Stimulated activated naive CD8-positive, alpha-beta T cell treated with anti-CD3 and anti-CD28 coated beads, Interleukin-15, Interleukin-2, amounts not matched to agents 100 U/mL and 50 U/mL, for 24 hours (primary cell): ENCODE measurements around the gene HNRNPH1.

Experiments used
- ATAC-seq: fragments of 150-1000 bp; cut with Tn5 transposase; one replicate; pipeline ENCODE4 v1.10.0; 2021
- DNase-seq: peaks from one replicate; pipeline ENCODE4 v3.0.0; 2021

HNRNPH1 gene

GRCh38 chr5:179605026-179605833 is 18.2 kb downstream of the HNRNPH1 start:
- DNase-seq (no peak), ATAC-seq (no peak)

GRCh38 chr5:179603308-179603707 is 20.2 kb downstream of the HNRNPH1 start:
- ATAC-seq (no peak), DNase-seq (no peak)

GRCh38 chr5:179601871-179602625 is 21.4 kb downstream of the HNRNPH1 start:
- no peak for ATAC-seq
- DNase-seq = no peak

- DNase-seq = no peak
- ATAC-seq = no peak
These were observed 23.5 kb downstream of the HNRNPH1 start for GRCh38 chr5:179599973-179600372.

- ATAC-seq (no peak), DNase-seq (no peak)
These were observed 23.9 kb downstream of the HNRNPH1 start for GRCh38 chr5:179599566-179599965.

GRCh38 chr5:179599100-179599499 is 24.4 kb downstream of the HNRNPH1 start:
- ATAC-seq (no peak), DNase-seq (no peak)

GRCh38 chr5:179596421-179596820 is 27.1 kb downstream of the HNRNPH1 start:
- ATAC-seq = no peak
- no peak for DNase-seq

- ATAC-seq (no peak), DNase-seq (no peak)
These were observed 27.6 kb downstream of the HNRNPH1 start for GRCh38 chr5:179595916-179596315.

- DNase-seq (no peak), ATAC-seq (no peak)
These were observed 35.3 kb downstream of the HNRNPH1 start for GRCh38 chr5:179588166-179588565.

GRCh38 chr5:179585941-179586401 is 37.5 kb downstream of the HNRNPH1 start:
- DNase-seq (no peak), ATAC-seq (no peak)

GRCh38 chr5:179577286-179577960 is 46.0 kb downstream of the HNRNPH1 start:
- ATAC-seq (no peak), DNase-seq (no peak)

- DNase-seq = no peak
- no peak for ATAC-seq
These were observed 51.1 kb downstream of the HNRNPH1 start for GRCh38 chr5:179572386-179572785.

- no peak for ATAC-seq
- no peak for DNase-seq
These were observed 54.8 kb downstream of the HNRNPH1 start for GRCh38 chr5:179568721-179569120.

- ATAC-seq (no peak), DNase-seq (no peak)
These were observed 58.9 kb downstream of the HNRNPH1 start for GRCh38 chr5:179564526-179564925.
